GM18520 (cell line): Measurements from ENCODE around the gene COL16A1.

Experiments
- ATAC-seq: cut with Tn5 transposase; IDR thresholded peaks from one replicate; pipeline ENCODE4 v1.9.1; 2021; ENCODE audit not compliant: unreplicated experiment

The COL16A1 gene

GRCh38 chr1:31650161-31651088 is 53.4 kb downstream of the COL16A1 start:
- ATAC-seq, result no peak

GRCh38 chr1:31648641-31649357 is 55.0 kb downstream of the COL16A1 start:
- no peak for ATAC-seq

- no peak for ATAC-seq
These were observed 55.6 kb downstream of the COL16A1 start for GRCh38 chr1:31648190-31648589.

GRCh38 chr1:31647106-31647505 is 56.7 kb downstream of the COL16A1 start:
- no peak for ATAC-seq

- ATAC-seq, result no peak
These were observed 57.4 kb downstream of the COL16A1 start for GRCh38 chr1:31646259-31646960.

GRCh38 chr1:31645274-31645568 is 58.6 kb downstream of the COL16A1 start:
- ATAC-seq, result no peak

- peak; percentile 66 for ATAC-seq
These were observed 59.1 kb downstream of the COL16A1 start, which contains the start of gene PEF1 for GRCh38 chr1:31644560-31645273. Gene PEF1 (minus strand): TSS chr1:31644876. CDS start chr1:31644864, 12 bp downstream.

- no peak for ATAC-seq
These were observed 59.7 kb downstream of the COL16A1 start for GRCh38 chr1:31643976-31644559.

- no peak for ATAC-seq
These were observed 60.9 kb downstream of the COL16A1 start for GRCh38 chr1:31642897-31643296.

- ATAC-seq, result no peak
These were observed 61.5 kb downstream of the COL16A1 start for GRCh38 chr1:31642366-31642765.

- ATAC-seq, result no peak
These were observed 62.9 kb downstream of the COL16A1 start for GRCh38 chr1:31640964-31641363.

GRCh38 chr1:31640179-31640578 is 63.6 kb downstream of the COL16A1 start:
- no peak for ATAC-seq

- no peak for ATAC-seq
These were observed 64.3 kb downstream of the COL16A1 start for GRCh38 chr1:31639543-31639942.

GRCh38 chr1:31637915-31638673 is 65.7 kb downstream of the COL16A1 start:
- ATAC-seq, result no peak

GRCh38 chr1:31633117-31633516 is 70.7 kb downstream of the COL16A1 start:
- ATAC-seq, result no peak

- ATAC-seq, result no peak
These were observed 71.2 kb downstream of the COL16A1 start for GRCh38 chr1:31632649-31633048.

GRCh38 chr1:31628931-31629556 is 74.8 kb downstream of the COL16A1 start:
- no peak for ATAC-seq

GRCh38 chr1:31627930-31628559 is 75.8 kb downstream of the COL16A1 start:
- ATAC-seq, result no peak
